NCI-H774 (cell line): ENCODE data around the gene C13orf46.

ENCODE experiments used
- DNase-seq: peaks from one replicate; lab custom pipeline; 2025; lab: John Stamatoyannopoulos, UW

The C13orf46 gene

DNA sequence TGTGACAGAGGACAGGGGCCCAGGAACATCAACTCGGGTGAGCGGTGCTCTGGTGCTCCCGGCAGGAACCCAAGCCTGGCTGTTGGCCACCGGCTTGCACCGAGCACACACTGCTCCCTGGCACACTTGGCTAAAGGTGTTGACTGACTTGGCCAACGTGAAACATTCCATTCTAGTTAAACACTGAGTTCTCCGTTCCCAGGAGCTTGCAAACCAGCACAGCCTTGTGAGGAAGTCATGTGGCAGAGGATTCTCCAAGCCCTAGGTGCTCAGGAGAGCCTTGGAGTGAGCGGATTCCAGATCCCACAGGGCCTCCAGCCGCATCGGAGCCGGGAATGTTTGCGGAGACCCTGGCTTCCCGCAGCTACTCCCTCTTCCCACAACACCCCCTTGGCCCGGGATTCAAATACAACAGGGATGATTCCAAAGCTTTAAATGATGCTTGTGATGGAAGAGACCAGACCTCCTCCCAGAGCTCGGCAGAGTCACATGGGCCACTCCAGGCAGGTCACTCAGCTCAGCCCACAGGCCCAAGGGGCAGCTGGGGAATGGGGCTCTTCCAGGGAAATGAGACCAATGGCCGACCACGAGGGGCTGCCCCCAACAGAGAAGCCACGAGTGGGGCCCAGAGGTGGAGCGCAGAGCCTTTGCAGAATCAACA lies 2.9 kb downstream of the C13orf46 start:
- no peak for DNase-seq

DNA sequence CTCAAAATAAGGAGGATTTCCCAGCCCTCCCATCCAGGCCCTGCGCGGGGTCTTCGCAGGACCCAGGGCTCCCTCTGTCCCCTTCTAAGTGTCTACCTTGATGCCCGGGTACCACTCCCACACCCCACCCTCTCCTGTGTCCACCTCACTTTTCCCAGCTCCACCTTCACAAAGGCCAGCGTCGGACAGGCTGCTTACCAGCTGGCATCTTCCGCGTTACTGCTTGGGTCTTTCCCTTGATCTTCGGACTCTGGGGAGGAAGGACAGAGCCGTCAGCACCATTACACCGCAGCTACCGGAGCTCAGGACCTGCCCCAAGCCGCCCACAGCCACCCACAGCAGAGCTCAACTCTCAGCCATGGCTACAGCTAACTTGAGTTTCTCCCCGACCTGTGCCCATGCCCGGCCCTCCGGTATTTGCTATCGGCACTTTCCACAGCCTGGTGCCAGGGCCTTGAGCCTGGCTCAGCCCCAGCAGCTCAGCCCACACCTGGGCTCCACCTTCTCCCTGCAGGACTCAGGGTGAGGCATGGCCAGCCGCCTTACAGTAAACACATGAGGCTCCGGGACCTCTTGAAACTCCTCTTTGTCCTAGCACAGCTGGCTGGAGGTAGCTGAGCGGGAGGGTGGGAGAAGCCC lies 3.8 kb downstream of the C13orf46 start:
- no peak for DNase-seq

DNA sequence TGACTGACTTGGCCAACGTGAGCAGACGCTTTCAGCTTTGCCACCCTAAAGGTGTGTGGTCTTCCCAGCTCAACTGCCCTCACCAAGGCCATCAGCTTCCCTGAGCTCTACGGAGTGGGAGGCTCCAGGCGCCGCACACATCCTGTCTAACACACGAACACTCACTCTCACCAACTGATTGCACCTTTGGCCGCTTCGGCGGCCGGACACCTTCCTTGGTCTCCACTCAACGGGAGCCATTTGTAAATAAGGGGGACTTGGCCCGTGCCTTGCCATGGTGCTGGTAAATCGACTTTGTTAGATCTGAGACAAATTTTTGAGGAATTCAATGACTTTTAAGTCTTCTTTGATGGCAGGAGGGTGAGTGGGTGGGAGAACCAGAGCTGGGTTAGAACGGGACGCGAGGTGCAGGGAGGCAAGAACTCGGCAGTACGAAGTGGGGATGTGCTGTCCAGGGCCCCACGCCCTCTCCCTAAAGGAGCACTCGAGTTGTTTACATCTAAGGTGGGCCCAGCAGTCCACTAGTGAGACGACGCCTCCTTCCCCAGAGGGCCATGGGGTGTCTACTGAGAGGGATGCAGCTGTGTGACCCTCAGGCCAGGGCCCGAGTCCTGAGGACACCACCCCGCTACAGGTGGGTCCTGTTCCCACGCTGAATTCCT lies 4.4 kb downstream of the C13orf46 start:
- no peak for DNase-seq

DNA sequence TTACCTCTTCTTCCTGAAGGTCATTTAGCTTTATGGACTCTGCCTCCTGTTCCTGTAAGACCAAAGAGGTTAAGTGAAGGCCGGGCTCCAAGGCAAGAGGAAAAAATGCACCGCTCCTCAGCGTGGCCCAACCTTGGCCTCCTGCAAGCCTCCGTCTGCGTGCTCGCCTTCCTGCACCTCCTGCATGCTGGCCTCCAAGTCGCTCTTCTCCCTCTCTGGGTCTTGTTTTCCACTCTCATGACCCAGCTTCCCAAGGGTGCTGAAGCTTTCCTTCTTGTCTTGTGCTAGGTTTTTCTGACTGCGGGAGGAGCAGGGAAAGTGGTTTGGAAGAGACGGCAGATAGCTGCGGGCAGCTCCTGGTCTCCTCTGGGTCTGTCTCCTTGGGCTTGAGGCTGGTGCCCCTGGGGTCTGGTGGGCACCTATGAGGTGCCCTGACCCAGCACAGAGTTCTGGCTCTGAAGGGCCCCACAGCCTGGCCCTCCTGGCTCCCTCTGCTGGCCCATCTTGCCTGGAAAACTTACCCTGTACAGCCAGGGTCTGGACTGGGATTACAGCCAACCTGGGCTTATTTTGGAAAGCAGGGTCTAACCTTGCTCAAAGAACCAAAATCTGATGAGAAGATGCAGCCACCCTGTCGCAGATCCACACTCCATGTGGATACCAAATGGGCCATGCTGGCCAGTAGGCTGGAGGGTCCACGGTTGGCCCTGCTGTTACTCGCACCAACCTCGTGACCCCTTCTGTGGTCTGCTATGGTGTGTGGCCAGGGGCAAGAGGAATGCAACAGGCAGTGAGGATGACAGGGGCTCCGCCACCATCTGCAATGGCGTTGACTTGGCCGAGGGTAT lies 5.2 kb downstream of the C13orf46 start:
- no peak for DNase-seq

DNA sequence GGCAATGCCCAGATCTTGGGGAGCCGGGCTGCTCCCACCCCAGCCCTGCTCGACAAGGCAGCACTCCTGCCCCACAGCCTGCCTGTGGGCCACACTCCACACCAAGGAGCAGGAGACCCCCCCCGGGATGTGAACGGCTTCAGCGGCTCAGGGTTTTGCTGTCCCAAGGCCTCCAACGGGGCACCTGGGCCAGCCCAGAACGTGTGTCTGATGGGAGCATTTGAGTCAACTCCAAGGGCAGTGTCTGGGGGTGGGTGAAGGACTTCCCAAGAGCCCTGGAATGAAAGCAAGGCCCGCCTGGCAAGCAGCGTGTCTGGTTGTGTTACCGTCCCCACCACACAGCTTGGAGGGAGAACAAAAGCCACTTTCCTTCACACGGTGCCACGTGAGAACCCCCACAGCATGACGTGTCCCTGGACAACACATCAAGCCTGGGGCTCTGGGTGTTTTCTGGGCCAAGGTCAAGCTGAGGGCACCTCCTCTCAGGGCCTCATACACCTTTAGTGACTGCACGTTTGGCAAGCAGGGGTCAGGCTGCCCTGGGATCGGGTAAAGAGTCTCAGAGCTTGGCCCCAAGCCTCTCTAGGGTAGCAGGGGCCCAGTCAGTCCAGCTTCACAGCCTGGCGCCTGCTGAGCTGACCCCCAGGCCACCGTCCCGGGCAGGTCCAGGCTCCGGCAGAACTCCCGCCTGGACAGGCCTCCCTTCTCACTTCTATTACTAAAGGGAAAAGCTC lies 6.0 kb downstream of the C13orf46 start:
- DNase-seq, result no peak

DNA sequence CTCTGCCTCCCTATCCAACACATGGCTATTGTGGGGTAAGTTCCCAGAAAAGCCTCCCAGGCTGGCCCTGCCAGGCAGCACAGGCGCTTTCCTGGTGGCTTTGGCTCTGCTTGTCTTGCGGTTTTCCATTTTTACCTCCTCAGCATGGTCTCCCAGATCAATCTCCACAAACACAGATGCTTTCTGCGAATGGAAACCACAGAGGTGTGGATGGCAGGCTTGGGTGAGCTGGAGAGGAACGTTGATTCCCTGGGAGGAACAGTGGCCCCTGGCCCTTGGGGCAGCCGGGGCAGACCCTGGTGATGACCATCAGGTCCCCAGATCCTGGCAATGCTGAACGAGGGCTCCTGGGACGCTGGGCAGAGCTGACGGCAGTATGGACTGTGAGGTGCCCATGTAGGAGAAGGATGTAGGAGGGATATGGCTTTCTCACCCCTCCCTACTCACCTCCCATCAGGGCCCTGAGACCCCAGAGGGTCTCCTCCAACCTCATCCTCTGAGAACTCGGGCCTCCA lies 6.6 kb downstream of the C13orf46 start:
- DNase-seq, result no peak

DNA sequence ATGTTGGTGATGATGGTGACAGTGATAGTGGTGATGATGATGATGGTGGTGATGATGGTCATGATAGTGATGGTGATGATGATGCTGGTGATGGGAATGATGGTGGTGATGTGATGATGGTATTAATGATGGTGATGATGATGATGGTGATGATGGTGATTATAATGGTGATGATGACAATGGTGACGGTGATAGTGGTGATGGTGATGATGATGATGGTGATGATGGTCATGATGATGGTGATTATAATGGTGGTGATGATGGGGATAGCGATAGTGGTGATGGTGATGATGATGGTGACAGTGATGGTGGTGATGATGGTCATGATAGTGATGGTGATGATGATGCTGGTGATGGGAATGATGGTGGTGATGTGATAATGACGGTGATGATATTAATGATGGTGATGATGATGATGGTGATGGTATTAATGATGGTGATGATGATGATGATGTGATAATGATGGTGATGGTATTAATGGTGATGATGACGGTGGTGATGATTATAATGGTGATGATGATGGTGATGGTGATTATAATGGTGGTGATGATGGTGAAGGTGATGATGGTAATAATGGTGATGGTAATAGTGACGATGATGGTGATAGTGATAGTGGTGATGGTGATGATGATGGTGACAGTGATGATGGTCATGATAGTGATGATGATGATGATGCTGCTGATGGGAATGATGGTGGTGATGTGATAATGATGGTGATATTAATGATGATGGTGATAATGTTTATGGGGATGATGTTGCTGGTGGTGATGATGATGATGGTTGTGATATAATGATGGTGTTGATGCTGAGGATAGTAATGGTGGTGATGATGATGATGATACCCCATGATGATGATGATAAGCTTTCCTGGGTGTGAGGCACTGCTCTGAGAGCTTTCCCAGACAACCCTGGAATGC lies 7.7 kb downstream of the C13orf46 start:
- DNase-seq, result no peak

DNA sequence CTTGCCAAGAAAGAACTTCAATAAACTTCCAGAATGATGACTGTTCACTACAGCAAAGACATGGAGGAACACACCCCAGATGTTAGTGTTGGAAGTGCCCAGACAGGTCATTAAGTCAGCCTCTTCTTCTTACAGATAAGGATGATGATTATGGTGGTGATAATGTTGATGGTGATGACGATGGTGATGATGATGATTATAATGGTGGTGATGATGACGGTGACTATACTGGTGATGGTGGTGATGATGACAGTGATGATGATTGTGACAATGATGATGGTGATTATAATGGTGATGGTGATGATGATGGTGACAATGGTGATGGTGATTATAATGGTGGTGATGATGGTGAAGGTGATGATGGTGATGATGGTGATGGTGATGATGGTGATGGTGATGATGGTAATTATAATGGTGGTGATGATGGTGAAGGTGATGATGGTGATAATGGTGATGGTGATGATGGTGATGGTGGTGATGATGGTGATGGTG lies 8.4 kb downstream of the C13orf46 start:
- no peak for DNase-seq

DNA sequence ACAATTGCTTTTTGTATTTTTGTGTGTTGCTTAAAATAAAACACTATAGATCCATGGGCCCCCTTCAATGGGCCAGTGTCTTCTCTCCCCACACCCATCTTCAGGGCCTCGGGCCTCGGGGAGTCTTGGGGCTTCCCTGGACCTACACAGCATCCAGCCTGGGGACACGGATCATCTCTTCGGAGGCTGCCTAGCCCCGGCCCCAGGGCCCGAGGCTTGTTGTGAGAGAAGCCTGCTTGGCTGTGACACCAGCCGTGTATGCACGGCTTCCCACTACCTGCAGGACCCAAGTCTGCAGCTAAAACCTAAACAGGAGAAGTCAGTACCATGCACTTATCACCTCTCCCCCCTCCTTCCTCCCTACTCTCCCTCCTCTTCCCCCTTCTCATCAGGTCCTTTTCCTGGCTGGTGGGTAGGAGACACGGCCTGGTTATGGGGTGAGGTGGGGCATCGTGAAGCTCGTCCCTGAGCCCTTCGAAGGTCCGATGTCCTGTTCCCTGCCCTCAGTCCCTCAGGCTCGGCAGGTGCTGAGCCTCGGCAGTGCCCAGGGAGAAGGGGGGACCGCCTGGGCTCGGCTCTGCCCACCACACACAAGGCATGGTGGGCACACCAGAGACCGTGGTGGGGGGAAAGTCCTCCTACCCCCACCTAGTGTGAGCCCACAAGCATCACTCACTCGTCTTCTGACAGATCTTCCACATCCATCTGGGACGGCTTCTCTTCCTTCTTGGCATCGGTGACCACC lies 9.5 kb downstream of the C13orf46 start:
- DNase-seq, result no peak

DNA sequence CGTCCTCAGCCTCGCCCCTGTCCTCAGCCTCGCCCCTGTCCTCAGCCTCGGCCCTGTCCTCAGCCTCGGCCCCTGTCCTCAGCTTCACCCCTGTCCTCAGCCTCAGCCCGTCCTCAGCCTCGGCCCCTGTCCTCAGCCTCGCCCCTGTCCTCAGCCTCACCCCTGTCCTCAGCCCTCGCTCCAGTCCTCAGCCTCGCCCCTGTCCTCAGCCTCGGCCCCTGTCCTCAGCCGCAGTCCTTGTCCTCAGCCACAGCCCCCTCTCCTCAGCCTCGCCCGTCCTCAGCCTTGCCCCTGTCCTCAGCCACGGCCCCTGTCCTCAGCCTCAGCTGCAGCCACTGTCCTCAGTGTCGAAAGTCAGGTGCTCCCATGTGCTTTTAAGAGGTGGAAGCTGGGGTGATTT lies 10.5 kb downstream of the C13orf46 start:
- no peak for DNase-seq

DNA sequence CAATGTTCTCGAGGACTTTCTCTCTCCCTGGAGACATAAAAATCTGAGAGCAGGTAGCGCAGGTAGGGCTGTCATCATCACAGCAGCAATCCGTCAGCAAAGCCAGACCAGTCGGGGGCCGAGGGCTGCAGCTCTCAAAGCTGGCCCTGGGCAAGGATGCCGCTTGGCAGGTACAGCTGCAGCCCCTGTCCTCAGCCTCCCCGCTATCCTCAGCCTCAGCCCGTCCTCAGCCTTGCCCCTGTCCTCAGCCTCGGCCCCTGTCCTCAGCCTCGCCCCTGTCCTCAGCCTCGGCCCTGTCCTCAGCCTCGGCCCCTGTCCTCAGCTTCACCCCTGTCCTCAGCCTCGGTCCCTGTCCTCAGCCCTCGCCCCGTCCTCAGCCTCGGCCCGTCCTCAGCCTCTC lies 10.9 kb downstream of the C13orf46 start:
- DNase-seq, result no peak

DNA sequence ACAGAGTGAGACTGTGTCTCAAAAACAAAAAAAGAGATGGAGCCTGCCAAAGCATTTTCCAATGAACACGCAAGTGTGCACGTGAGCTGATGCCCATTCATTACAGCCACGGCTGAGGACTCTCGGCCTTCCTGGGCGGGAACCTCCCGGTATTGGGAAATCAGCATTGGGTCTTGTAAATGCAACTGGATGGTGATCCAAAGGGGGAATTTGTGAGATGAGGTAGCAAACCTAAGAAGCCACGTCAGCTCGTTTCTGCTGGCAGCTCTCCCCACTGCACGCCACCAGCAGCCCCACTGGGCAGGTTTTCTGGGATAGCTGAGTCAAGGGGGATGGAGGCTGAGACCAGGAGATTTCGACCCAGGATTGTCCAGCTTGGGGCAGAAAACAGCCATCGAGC lies 11.5 kb downstream of the C13orf46 start:
- no peak for DNase-seq

DNA sequence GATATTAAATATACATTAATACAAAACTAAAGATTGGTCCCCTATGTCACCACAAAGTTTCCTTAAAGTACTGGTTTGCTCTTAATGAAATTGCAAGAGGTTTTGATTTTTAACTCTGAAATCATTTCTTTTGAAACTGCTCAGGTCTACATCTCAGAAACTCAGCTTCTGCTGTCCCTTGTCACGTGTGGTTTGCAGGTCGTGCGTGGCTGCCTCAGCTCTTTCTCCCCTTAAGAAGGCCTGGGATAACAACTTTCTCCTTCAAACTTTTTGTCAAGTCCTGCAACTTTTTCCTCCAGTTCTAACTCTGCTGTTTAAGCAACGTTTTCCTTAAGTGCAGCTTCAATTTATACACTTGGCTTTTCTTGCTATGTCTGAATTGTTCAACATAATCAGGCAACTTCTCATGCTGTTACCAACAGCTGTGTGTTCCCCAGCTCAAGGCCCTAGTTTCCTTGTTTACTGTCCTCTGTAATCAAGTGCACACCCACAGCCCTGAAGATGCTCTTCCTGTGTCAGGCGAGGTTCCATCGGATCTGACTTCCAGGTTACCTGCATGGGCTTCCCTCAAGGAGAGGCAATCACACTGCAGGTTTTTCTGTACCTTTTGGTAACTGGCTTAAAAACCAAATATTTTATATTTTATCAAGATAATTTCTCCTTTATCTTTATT lies 13.5 kb downstream of the C13orf46 start:
- no peak for DNase-seq

DNA sequence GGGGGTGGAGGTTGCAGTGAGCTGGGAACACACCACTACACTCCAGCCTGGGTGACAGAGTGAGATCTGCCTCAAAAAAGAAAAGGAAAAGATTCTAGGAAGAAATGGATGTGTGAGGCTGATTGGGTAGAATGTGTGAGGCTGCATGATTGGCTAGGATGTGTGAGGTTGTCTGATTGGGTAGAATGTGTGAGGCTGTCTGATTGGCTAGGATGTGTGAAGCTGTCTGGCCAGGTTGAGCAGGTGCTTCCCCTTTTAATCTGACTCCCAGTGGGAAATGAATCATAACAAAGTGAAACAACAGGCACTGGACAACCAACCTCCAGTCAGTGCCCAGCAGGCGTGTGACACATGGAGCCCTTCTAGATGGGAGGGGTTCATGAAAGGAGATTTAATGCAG lies 14.7 kb downstream of the C13orf46 start:
- no peak for DNase-seq

DNA sequence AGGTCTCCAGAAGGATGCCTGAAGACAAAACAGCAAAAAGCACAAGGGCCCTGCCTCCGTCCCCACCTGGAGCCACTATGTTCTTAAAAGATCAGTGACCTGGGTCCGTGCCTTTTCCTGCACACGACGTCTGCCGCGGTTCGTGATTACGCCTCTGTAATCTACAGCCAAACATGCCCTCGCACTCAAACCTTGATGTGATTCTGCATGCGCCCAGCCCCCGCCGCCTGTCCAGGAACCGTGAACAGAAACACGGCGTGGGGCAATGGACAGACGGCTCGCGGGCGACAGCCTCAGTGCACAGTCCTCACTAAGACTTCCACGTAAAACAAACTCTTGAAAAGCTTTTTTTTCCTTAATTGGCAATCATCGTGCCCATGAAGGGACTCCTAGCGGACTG lies 15.5 kb downstream of the C13orf46 start:
- no peak for DNase-seq

DNA sequence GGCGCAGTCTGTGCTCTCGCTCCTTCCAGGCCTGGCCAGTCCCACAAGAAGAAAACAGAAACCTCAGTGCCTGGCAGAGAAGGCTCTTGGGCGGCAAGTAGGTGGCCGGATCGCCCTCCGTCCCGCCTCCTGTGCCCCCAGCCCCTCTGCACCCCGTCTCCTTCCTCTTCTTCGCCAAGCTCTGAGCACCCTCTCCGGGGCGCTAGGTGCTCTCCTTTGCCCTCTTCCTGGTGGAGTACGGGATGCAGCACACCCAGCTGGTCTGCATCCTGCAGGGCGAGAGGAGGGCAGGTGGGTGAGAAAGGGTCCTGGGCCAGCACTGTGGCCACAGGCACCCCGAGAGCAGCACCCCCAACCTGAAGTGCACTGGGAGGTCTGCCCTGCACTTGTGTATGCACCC lies 17.3 kb downstream of the C13orf46 start:
- no peak for DNase-seq

DNA sequence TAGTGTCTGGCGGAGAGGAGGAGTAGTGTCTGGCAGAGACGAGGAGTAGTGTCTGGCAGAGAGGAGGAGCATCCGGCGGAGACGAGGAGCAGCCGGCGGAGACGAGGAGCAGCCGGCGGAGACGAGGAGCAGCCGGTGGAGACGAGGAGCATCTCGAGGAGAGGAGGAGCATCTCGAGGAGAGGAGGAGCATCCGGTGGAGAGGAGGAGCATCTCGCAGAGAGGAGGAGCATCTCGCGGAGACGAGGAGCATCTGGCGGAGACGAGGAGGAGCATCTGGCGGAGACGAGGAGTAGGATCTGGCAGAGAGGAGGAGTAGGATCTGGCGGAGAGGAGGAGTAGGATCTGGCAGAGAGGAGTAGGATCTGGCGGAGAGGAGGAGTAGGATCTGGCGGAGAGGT lies 18.2 kb downstream of the C13orf46 start:
- no peak for DNase-seq

DNA sequence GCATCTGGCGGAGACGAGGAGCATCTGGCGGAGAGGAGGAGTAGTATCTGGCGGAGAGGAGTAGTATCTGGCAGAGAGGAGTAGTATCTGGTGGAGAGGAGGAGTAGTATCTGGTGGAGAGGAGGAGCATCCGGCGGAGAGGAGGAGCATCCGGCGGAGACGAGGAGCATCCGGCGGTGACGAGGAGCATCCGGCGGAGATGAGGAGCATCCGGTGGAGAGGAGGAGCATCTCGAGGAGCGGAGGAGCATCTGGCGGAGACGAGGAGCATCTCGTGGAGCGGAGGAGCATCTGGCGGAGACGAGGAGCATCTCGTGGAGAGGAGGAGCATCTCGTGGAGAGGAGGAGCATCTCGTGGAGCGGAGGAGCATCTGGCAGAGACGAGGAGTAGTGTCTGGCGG lies 18.6 kb downstream of the C13orf46 start:
- no peak for DNase-seq
